K562 (cell line): ENCODE data around the gene ZC3H8. TPM values are rescaled to one million over a fixed set of nuclear protein-coding genes. Genes with fewer than 3 reads are reported as not detected.

Experiments used
- ATF1 ChIP-seq, 2 experiments: fragments of 450-650 bp in 1 of 2; IDR thresholded peaks; 2 replicates each; pipeline ENCODE4 v1.6.1; 2016; ENCODE audit warnings: missing compliant biosample characterization in 1 of 2, missing genetic modification characterization in 1 of 2
- BMI1 ChIP-seq: fragments of 150-350 bp; IDR thresholded peaks from 2 replicates; pipeline ENCODE4 v1.6.1; 2014; ENCODE audit warnings: low read length
- CHCHD3 ChIP-seq: fragments of 250-450 bp; sonication (Bioruptor Pico); IDR thresholded peaks from 2 replicates; pipeline ENCODE4 v2.1.2; 2022; ENCODE audit warnings: mild to moderate bottlenecking
- CHD4 ChIP-seq: fragments of 200-600 bp; sonication (generic); IDR thresholded peaks from 3 replicates; pipeline ENCODE4 v1.6.1; 2012; ENCODE audit warnings: low read depth, mild to moderate bottlenecking, mixed read lengths, low read length, inconsistent platforms; ENCODE audit not compliant: insufficient read depth, insufficient replicate concordance, poor library complexity, severe bottlenecking
- IFI16 ChIP-seq: fragments of 250-450 bp; sonication (Bioruptor Pico); IDR thresholded peaks from 2 replicates; pipeline ENCODE4 v2.1.2; 2022; ENCODE audit warnings: mild to moderate bottlenecking, inconsistent platforms
- JUND ChIP-seq, 2 experiments: IDR thresholded peaks; 2 replicates in 1 of 2; 3 replicates in 1 of 2; pipeline ENCODE4 v1.6.1; 2011; ENCODE audit warnings: borderline replicate concordance in 2 of 2, low read depth in 2 of 2, low read length in 2 of 2, improper control_type of control experiment in 1 of 2, missing biosample characterization in 1 of 2, missing genetic modification characterization in 1 of 2, missing genetic modification reagents in 1 of 2
- RBM34 ChIP-seq: fragments of 200-400 bp; formaldehyde crosslinking; IDR thresholded peaks from 2 replicates; pipeline ENCODE4 v1.6.1; 2018; ENCODE audit warnings: low read length, borderline replicate concordance; ENCODE audit not compliant: insufficient read depth
- SRSF7 ChIP-seq: fragments of 200-400 bp; formaldehyde crosslinking; optimal IDR thresholded peaks from 2 replicates; pipeline ENCODE3; 2017; ENCODE audit warnings: mild to moderate bottlenecking, low read depth, low read length
- TAF15 ChIP-seq: fragments of 200-400 bp; formaldehyde crosslinking; IDR thresholded peaks from 2 replicates; pipeline ENCODE4 v1.6.1; 2017; ENCODE audit warnings: mild to moderate bottlenecking, low read depth, low read length, moderate library complexity
- TRIM28 ChIP-seq: fragments of 450-650 bp; IDR thresholded peaks from 2 replicates; pipeline ENCODE4 v1.6.1; 2017
- XRCC5 ChIP-seq: fragments of 200-400 bp; formaldehyde crosslinking; IDR thresholded peaks from 2 replicates; pipeline ENCODE4 v1.6.1; 2017; ENCODE audit warnings: low read depth, mild to moderate bottlenecking, low read length
- ZNF766 ChIP-seq: fragments of 200-800 bp; sonication (Bioruptor generic); conservative IDR thresholded peaks from 2 replicates; pipeline ENCODE4 v1.6.1; 2016; ENCODE audit warnings: missing genetic modification characterization, missing compliant biosample characterization
- ZNF780A ChIP-seq: fragments of 250-450 bp; sonication (Bioruptor Pico); IDR thresholded peaks from 2 replicates; pipeline ENCODE4 v1.5.0; 2021; ENCODE audit warnings: mild to moderate bottlenecking
- polyA plus RNA-seq, 8 experiments: library from polyadenylated mRNA; depleted of rRNA in 4 of 8; stranded (reverse) in 5 of 8; unstranded in 3 of 8; fragments of >200 nt; fragmentation: Nextera tagmentation in 2 of 8; fragmentation: Illumina TruSeq in 1 of 8; extraction: Ambion mirVana in 2 of 8; extraction: Trizol in 1 of 8; gene quantifications; 2 replicates each; pipeline versions ENCODE4 v1.2.1 to v1.2.3, GENCODE V29; 2011 to 2014; ENCODE audit warnings: inconsistent platforms in 1 of 8, missing spikeins in 1 of 8
- total RNA-seq, 7 experiments: library from RNA; depleted of rRNA in 6 of 7; stranded (reverse); fragments of >200 nt in 6 of 7; fragmentation: Illumina TruSeq in 2 of 7; extraction: Trizol in 2 of 7; gene quantifications; 2 replicates each; pipeline versions ENCODE4 v1.2.1 to v1.2.3, GENCODE V29; 2011 to 2021; ENCODE audit warnings: low replicate concordance in 1 of 7
- TF ChIP-seq, protein P1 (sequence below): sonication (generic); formaldehyde crosslinking; IDR thresholded peaks from 2 replicates; pipeline ENCODE4 v1.8.1; 2023; ENCODE audit warnings: mild to moderate bottlenecking, missing genetic modification reagents, moderate library complexity
- TF ChIP-seq, protein P2 (sequence below), 2 experiments: fragments of 150-350 bp in 1 of 2; IDR thresholded peaks; 2 replicates each; pipeline ENCODE4 v1.6.1; 2012 to 2016; ENCODE audit warnings: low read depth in 2 of 2, low read length in 2 of 2, mild to moderate bottlenecking in 1 of 2, moderate library complexity in 1 of 2
- TF ChIP-seq, protein P3 (sequence below): fragments of 450-650 bp; IDR thresholded peaks from 2 replicates; pipeline ENCODE4 v1.6.1; 2017; ENCODE audit warnings: antibody characterized with exemption
- TF ChIP-seq, protein P4 (sequence below), 2 experiments: fragments of 450-650 bp; conservative IDR thresholded peaks; 2 replicates each; pipeline ENCODE4 v1.6.1; 2017; ENCODE audit warnings: mild to moderate bottlenecking in 2 of 2, moderate library complexity in 2 of 2

ZC3H8 gene
- total and polyA plus RNA-seq, 9 of the 15 experiments (the other 6 are each of a cell fraction or from before 2014, with no cell fraction given): 11.6 to 41.5 (median 27.5) TPM

DNA sequence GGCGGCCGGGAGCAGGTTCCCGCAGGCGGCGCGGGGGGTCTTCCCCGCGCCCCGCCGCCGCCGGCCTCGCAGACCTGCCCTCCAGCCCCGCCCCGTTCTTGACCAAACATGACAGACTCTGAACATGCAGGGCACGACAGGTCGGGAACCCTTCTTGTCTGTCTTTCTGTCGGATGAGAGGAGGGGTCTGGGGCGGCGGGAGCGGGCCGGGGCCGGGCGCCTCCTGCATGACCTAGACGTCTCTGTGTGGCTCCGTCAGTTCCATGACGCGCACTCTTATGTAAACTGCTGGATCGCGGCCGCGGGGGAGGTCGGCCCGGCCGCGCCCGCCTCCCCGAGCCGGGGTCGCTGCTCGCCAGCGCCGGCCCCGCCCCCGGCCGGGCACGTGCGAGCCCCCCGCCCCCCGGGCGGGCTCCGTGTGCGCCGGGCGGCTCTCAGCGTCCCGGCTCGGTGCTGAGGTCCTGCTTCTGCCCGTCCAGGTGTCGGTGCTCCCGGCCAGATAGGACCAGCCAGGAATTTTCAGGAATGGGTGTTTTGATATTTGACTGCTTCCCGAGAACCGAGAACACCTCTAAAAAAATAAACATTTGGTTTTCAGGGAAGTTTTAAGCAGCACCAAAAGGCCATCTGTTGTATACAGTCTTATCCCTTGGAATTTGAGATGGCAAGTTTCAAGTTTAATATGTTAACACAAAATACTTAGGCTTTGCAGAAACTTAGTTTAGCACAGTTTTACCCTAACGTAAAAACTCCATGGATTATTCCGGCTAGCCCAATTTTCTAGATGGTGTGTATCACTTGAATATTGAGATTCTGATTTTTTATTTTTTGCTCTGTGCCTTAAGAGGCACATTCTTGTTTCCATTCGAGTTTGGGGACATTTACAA lies 21.3 kb upstream of the ZC3H8 start (continued):
- TF ChIP-seq, protein P1, sequence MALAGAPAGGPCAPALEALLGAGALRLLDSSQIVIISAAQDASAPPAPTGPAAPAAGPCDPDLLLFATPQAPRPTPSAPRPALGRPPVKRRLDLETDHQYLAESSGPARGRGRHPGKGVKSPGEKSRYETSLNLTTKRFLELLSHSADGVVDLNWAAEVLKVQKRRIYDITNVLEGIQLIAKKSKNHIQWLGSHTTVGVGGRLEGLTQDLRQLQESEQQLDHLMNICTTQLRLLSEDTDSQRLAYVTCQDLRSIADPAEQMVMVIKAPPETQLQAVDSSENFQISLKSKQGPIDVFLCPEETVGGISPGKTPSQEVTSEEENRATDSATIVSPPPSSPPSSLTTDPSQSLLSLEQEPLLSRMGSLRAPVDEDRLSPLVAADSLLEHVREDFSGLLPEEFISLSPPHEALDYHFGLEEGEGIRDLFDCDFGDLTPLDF (CRISPR knock-in tag): no peak
- TF ChIP-seq TRIM28 (no peak), ZNF766 (CRISPR knock-in tag) (0 out of 2 replicates have a peak, but pooled peaks have one; percentile 8), JUND (IDR thresholded peaks at IDR 0.05; ENCODE audit: borderline replicate concordance, low read depth, low read length) (0 out of 2 replicates have a peak, but pooled peaks have one; percentile 15), JUND (tag; IDR thresholded peaks at IDR 0.05; ENCODE audit: borderline replicate concordance, low read depth, low read length) (no peak; the same call in 2 of the 3 replicates), ATF1 (CRISPR knock-in tag; IDR thresholded peaks at IDR 0.05) (no peak), ATF1 (tag; IDR thresholded peaks at IDR 0.05) (0 out of 2 replicates have a peak, but pooled peaks have one; percentile 17), ZNF780A (no peak), IFI16 (no peak), SRSF7 (no peak), XRCC5 (no peak), TAF15 (no peak), CHD4 (no peak), CHCHD3 (no peak), RBM34 (no peak), BMI1 (no peak)
- TF ChIP-seq, protein P2, sequence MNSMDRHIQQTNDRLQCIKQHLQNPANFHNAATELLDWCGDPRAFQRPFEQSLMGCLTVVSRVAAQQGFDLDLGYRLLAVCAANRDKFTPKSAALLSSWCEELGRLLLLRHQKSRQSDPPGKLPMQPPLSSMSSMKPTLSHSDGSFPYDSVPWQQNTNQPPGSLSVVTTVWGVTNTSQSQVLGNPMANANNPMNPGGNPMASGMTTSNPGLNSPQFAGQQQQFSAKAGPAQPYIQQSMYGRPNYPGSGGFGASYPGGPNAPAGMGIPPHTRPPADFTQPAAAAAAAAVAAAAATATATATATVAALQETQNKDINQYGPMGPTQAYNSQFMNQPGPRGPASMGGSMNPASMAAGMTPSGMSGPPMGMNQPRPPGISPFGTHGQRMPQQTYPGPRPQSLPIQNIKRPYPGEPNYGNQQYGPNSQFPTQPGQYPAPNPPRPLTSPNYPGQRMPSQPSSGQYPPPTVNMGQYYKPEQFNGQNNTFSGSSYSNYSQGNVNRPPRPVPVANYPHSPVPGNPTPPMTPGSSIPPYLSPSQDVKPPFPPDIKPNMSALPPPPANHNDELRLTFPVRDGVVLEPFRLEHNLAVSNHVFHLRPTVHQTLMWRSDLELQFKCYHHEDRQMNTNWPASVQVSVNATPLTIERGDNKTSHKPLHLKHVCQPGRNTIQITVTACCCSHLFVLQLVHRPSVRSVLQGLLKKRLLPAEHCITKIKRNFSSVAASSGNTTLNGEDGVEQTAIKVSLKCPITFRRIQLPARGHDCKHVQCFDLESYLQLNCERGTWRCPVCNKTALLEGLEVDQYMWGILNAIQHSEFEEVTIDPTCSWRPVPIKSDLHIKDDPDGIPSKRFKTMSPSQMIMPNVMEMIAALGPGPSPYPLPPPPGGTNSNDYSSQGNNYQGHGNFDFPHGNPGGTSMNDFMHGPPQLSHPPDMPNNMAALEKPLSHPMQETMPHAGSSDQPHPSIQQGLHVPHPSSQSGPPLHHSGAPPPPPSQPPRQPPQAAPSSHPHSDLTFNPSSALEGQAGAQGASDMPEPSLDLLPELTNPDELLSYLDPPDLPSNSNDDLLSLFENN (IDR thresholded peaks at IDR 0.05; ENCODE audit: low read depth in 2 of 2, low read length in 2 of 2): 0 out of 4 replicates have a peak, but pooled peaks of 1 of the 2 experiments have one; percentile 19
- TF ChIP-seq, protein P3, sequence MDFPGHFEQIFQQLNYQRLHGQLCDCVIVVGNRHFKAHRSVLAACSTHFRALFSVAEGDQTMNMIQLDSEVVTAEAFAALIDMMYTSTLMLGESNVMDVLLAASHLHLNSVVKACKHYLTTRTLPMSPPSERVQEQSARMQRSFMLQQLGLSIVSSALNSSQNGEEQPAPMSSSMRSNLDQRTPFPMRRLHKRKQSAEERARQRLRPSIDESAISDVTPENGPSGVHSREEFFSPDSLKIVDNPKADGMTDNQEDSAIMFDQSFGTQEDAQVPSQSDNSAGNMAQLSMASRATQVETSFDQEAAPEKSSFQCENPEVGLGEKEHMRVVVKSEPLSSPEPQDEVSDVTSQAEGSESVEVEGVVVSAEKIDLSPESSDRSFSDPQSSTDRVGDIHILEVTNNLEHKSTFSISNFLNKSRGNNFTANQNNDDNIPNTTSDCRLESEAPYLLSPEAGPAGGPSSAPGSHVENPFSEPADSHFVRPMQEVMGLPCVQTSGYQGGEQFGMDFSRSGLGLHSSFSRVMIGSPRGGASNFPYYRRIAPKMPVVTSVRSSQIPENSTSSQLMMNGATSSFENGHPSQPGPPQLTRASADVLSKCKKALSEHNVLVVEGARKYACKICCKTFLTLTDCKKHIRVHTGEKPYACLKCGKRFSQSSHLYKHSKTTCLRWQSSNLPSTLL: no peak
- TF ChIP-seq, protein P4, sequence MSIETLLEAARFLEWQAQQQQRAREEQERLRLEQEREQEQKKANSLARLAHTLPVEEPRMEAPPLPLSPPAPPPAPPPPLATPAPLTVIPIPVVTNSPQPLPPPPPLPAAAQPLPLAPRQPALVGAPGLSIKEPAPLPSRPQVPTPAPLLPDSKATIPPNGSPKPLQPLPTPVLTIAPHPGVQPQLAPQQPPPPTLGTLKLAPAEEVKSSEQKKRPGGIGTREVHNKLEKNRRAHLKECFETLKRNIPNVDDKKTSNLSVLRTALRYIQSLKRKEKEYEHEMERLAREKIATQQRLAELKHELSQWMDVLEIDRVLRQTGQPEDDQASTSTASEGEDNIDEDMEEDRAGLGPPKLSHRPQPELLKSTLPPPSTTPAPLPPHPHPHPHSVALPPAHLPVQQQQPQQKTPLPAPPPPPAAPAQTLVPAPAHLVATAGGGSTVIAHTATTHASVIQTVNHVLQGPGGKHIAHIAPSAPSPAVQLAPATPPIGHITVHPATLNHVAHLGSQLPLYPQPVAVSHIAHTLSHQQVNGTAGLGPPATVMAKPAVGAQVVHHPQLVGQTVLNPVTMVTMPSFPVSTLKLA (conservative IDR thresholded peaks at IDR 0.05): 0 out of 4 replicates have a peak, but pooled peaks of 1 of the 2 experiments have one; percentile 42
